H1 (cell line): ENCODE measurements around the gene UQCC5. TPM values are rescaled to one million over a fixed set of nuclear protein-coding genes. Genes with fewer than 3 reads are reported as not detected.
A peak's percentile ranks its signal among the peaks of the same experiment; 100 is the strongest.

ENCODE experiments used
- CTCF ChIA-PET: fragments of 300-600 bp; sonication (Branson Sonifier 250); formaldehyde crosslinking; loops from one replicate; lab custom pipeline; 2021; ENCODE audit not compliant: partially characterized antibody; lab: Charles Lee
- POLR2A ChIA-PET: fragments of 300-600 bp; sonication (Branson Sonifier 250); formaldehyde crosslinking; loops from one replicate; lab custom pipeline; 2021; ENCODE audit warnings: inconsistent platforms; ENCODE audit not compliant: partially characterized antibody; lab: Charles Lee
- DNase-seq, 2 experiments: peaks; one replicate each; pipeline versions ENCODE4 v3.0.0 to v3.0.0-alpha.2; 2010 to 2022; ENCODE audit warnings: low spot score in 2 of 2, low read depth in 1 of 2, mixed read lengths in 1 of 2
- FAIRE-seq: peaks from 2 replicates; lab custom pipeline; 2011; peaks lifted over from hg19 to GRCh38; lab: Jason Lieb, UNC
- H2AFZ ChIP-seq: 2 replicates; pipeline ENCODE4 v1.8.1; 2012; ENCODE audit warnings: low read length, inconsistent platforms
- H2AK5ac ChIP-seq: 2 replicates; pipeline ENCODE4 v1.6.1; 2013; ENCODE audit warnings: low read depth, low read length
- H2BK120ac ChIP-seq: replicated peaks from 2 replicates; pipeline ENCODE3; 2013; ENCODE audit warnings: low read depth, low read length, inconsistent platforms
- H2BK12ac ChIP-seq: 2 replicates; pipeline ENCODE4 v1.6.1; 2013; ENCODE audit warnings: low read depth, low read length
- H2BK15ac ChIP-seq: 2 replicates; pipeline ENCODE4 v1.6.1; 2013; ENCODE audit warnings: low read length
- H2BK20ac ChIP-seq: 2 replicates; pipeline ENCODE4 v1.6.1; 2013; ENCODE audit warnings: low read length
- H2BK5ac ChIP-seq: 2 replicates; pipeline ENCODE4 v1.6.1; 2013; ENCODE audit warnings: low read depth, low read length
- H3K14ac ChIP-seq: 2 replicates; pipeline ENCODE4 v1.6.1; 2013; ENCODE audit warnings: inconsistent platforms; ENCODE audit not compliant: insufficient read length
- H3K18ac ChIP-seq: 2 replicates; pipeline ENCODE4 v1.6.1; 2013; ENCODE audit warnings: low read length; ENCODE audit errors: extremely low read depth
- H3K23ac ChIP-seq: 2 replicates; pipeline ENCODE4 v1.6.1; 2013; ENCODE audit warnings: inconsistent platforms; ENCODE audit not compliant: insufficient read length
- H3K23me2 ChIP-seq: 2 replicates; pipeline ENCODE4 v1.6.1; 2013; ENCODE audit warnings: low read depth, low read length
- H3K27ac ChIP-seq: 2 replicates; pipeline ENCODE4 v1.6.1; 2011; ENCODE audit warnings: low read depth, low read length, inconsistent platforms
- H3K27me3 ChIP-seq, 4 experiments: replicated peaks in 1 of 4; 1 replicate in 1 of 4; 2 replicates in 3 of 4; pipeline versions ENCODE4 v1.6.1 to v1.8.1; 2011 to 2013; ENCODE audit warnings: low read length in 3 of 4, mild to moderate bottlenecking in 3 of 4, inconsistent platforms in 2 of 4, mixed read lengths in 2 of 4, moderate library complexity in 1 of 4; ENCODE audit not compliant: control insufficient read depth in 3 of 4, insufficient read depth in 3 of 4; ENCODE audit errors: extremely low read depth in 1 of 4
- H3K36me3 ChIP-seq, 4 experiments: 2 replicates each; pipeline versions ENCODE4 v1.6.1 to v1.8.1; 2011 to 2013; ENCODE audit warnings: mild to moderate bottlenecking in 4 of 4, low read length in 3 of 4, moderate library complexity in 2 of 4, control low read depth in 1 of 4, inconsistent platforms in 1 of 4; ENCODE audit not compliant: insufficient read depth in 4 of 4, control insufficient read depth in 2 of 4
- H3K4ac ChIP-seq: replicated peaks from 2 replicates; pipeline ENCODE3; 2013; ENCODE audit warnings: low read length, low read depth, mixed read lengths, inconsistent platforms; ENCODE audit not compliant: insufficient read length
- H3K4me1 ChIP-seq, 4 experiments: replicated peaks in 1 of 4; 1 replicate in 1 of 4; 2 replicates in 3 of 4; pipeline versions ENCODE4 v1.6.1 to v1.8.1; 2011 to 2013; ENCODE audit warnings: low read length in 3 of 4, inconsistent platforms in 2 of 4, mixed read lengths in 1 of 4; ENCODE audit not compliant: insufficient read depth in 4 of 4, control insufficient read depth in 3 of 4
- H3K4me2 ChIP-seq, 2 experiments: 2 replicates each; pipeline versions ENCODE4 v1.6.1 to v1.8.1; 2011 to 2013; ENCODE audit warnings: low read depth in 2 of 2, low read length in 2 of 2, control low read depth in 1 of 2, inconsistent platforms in 1 of 2, mild to moderate bottlenecking in 1 of 2; ENCODE audit not compliant: insufficient read depth in 1 of 2
- H3K4me3 ChIP-seq, 4 experiments: fragments of 200-600, 300-600 bp in 1 of 4; sonication (generic), shearing (Covaris generic), sonication (Bioruptor Twin) in 1 of 4; 2 replicates each; pipeline versions ENCODE4 v1.5.1 to v1.8.1; 2011 to 2016; ENCODE audit warnings: low read length in 4 of 4, low read depth in 3 of 4, control low read depth in 2 of 4, inconsistent platforms in 2 of 4, mild to moderate bottlenecking in 2 of 4, mixed read lengths in 1 of 4, moderate library complexity in 1 of 4; ENCODE audit not compliant: insufficient read depth in 2 of 4; ENCODE audit errors: extremely low read depth in 1 of 4
- H3K56ac ChIP-seq: replicated peaks from 2 replicates; pipeline ENCODE3; 2013; ENCODE audit warnings: low read depth, mild to moderate bottlenecking, mixed read lengths, low read length, inconsistent platforms; ENCODE audit not compliant: insufficient read length
- H3K79me1 ChIP-seq: 2 replicates; pipeline ENCODE4 v1.6.1; 2013; ENCODE audit warnings: low read depth, low read length, control low read depth
- H3K79me2 ChIP-seq, 2 experiments: 2 replicates each; pipeline versions ENCODE4 v1.6.1 to v1.8.1; 2012 to 2013; ENCODE audit warnings: low read length in 2 of 2, mild to moderate bottlenecking in 2 of 2, inconsistent platforms in 1 of 2; ENCODE audit not compliant: insufficient read depth in 2 of 2, control insufficient read depth in 1 of 2
- H3K9ac ChIP-seq, 4 experiments: replicated peaks in 1 of 4; 1 replicate in 1 of 4; 2 replicates in 3 of 4; pipeline versions ENCODE4 v1.6.1 to v1.8.1; 2011 to 2013; ENCODE audit warnings: low read depth in 3 of 4, low read length in 3 of 4, control low read depth in 2 of 4, mild to moderate bottlenecking in 2 of 4, moderate library complexity in 2 of 4, inconsistent platforms in 1 of 4; ENCODE audit errors: extremely low read depth in 1 of 4
- H3K9me3 ChIP-seq, 2 experiments: 2 replicates each; pipeline versions ENCODE4 v1.6.1 to v1.8.1; 2012 to 2013; ENCODE audit warnings: mild to moderate bottlenecking in 2 of 2, moderate library complexity in 2 of 2, control low read depth in 1 of 2, inconsistent platforms in 1 of 2, low read depth in 1 of 2, low read length in 1 of 2, mixed read lengths in 1 of 2; ENCODE audit not compliant: insufficient read depth in 2 of 2
- H4K20me1 ChIP-seq, 2 experiments: replicated peaks in 1 of 2; 2 replicates each; pipeline versions ENCODE3 to v1.8.1; 2011 to 2013; ENCODE audit warnings: inconsistent platforms in 2 of 2, low read length in 2 of 2, mild to moderate bottlenecking in 1 of 2; ENCODE audit not compliant: insufficient read depth in 2 of 2, control insufficient read depth in 1 of 2
- H4K5ac ChIP-seq: 2 replicates; pipeline ENCODE4 v1.6.1; 2013; ENCODE audit warnings: low read length, low read depth, mixed read lengths, inconsistent platforms; ENCODE audit not compliant: insufficient read length
- H4K8ac ChIP-seq: 2 replicates; pipeline ENCODE4 v1.8.0; 2013; ENCODE audit warnings: mild to moderate bottlenecking, moderate library complexity, low read length, inconsistent platforms; ENCODE audit not compliant: insufficient read depth; ENCODE audit errors: extremely low read depth
- H4K91ac ChIP-seq: replicated peaks from 2 replicates; pipeline ENCODE3; 2013; ENCODE audit warnings: low read length, mixed read lengths, inconsistent platforms; ENCODE audit not compliant: insufficient read length
- CBX5 ChIP-seq: fragments of 300-800, 300-1000 bp; sonication (generic); IDR thresholded peaks from 2 replicates; pipeline ENCODE4 v1.7.1; 2016; ENCODE audit warnings: antibody characterized with exemption, low read length, low read depth
- RAD21 ChIP-seq, 2 experiments: IDR thresholded peaks in 1 of 2; conservative IDR thresholded peaks in 1 of 2; 2 replicates each; pipeline ENCODE4 v1.6.1; 2011; ENCODE audit warnings: low read depth in 2 of 2, low read length in 2 of 2, improper control_type of control experiment in 1 of 2, inconsistent platforms in 1 of 2, mild to moderate bottlenecking in 1 of 2, moderate library complexity in 1 of 2
- WGBS, 2 experiments: shearing (Covaris generic) in 1 of 2; methylation state at CpG; one replicate each; pipeline versions ENCODE4 v1.1.6 to v1.1.7; 2013 to 2015; ENCODE audit warnings: low lambda C conversion rate in 2 of 2, mixed read lengths in 2 of 2, inconsistent platforms in 1 of 2, low coverage in 1 of 2, missing lambda C conversion rate in 1 of 2; ENCODE audit not compliant: insufficient replicate concordance in 2 of 2, insufficient coverage in 1 of 2, insufficient read length in 1 of 2; ENCODE audit errors: extremely low coverage in 1 of 2, missing lambda C conversion rate in 1 of 2; 5-methylcytosine and 5-hydroxymethylcytosine counted together
- polyA plus RNA-seq, 7 experiments: library from polyadenylated mRNA; depleted of rRNA in 3 of 7; stranded (reverse) in 5 of 7; unstranded in 2 of 7; fragments of >200 nt in 5 of 7; fragments of 200-250 nt in 2 of 7; gene quantifications; 1 replicate in 5 of 7; 2 replicates in 1 of 7; 4 replicates in 1 of 7; pipeline versions ENCODE4 v1.2.1 to v1.2.3, GENCODE V29; 2011 to 2013; ENCODE audit warnings: missing spikeins in 2 of 7, mixed read lengths in 2 of 7
- total RNA-seq: library from RNA; stranded (reverse); fragmentation: NEBNext Ultra II Directional; extraction: Animal tissue kit (Norgen Biotek cat#: 25700); gene quantifications from 2 replicates; pipeline ENCODE4 v1.2.1, GENCODE V29; 2021
- TF ChIP-seq, protein P1 (sequence below): IDR thresholded peaks from 2 replicates; pipeline ENCODE4 v1.6.1; 2012; ENCODE audit warnings: low read length, inconsistent platforms

Gene UQCC5
- total and polyA plus RNA-seq, 2 of the 8 experiments (the other 6 are each of a cell fraction or from before 2014, with no cell fraction given) = 35.0 to 37.7 TPM

DNA sequence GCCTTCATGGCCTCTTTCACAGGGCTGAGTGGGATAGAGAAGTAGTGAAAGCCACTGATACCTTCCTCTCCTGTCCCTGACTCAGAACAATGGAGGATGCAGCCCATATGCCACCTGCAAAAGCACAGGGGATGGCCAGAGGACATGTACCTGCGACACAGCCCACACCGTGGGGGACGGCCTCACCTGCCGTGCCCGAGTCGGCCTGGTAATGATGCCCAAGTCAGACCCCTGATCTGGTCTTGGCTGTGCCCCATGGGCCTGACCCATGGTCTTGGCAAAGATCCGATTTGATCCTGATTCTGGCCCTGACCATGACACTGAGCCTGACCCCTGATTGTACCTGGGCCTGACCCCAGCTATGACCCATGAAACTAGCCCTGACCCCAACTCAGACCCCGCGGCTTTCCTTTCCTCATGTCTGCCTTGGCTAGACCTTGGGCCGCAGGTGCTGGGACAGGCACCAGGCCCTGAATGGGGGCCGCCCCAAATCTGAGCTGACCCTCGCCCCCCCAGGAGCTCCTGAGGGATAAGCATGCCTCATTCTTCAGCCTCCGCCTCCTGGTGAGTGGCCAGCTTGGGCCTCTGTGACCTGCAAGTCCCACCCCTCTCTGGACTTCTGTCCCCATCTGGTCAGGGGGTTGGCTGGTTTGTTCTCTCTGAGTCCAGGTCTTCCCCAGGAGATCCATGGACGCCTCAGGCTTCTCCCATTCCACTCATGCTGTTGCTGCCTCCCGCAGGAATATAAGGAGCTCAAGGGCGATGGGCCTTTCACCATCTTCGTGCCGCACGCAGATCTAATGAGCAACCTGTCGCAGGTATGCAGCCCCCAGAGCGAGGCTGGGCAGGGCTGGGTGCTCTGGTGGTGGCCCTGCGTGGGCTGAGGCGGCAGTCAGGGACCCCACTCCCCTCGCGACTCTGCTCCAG lies 18.3 kb upstream of the UQCC5 start:
- Histone ChIP-seq H4K5ac (no peak overlapping the region), H2BK5ac (peak overlapping the region; percentile 52; the same call in 1 of the 2 replicates), H3K27me3 (peaks cover 0 to 11% (median 4%) of the 10 kb centered on the region in 4 experiments; a peak in 5 of 7 replicates), H2BK120ac (no peak overlapping the region), H3K9me3 (no peaks in the 10 kb centered on the region), H3K14ac (no peak overlapping the region), H2AK5ac (peak overlapping the region; percentile 58; the same call in 1 of the 2 replicates), H3K79me1 (no peaks in the 10 kb centered on the region), H3K4ac (peak overlapping the region; percentile 27), H4K8ac (peak overlapping the region; percentile 91), H3K4me1 (peaks cover 0 to 6% (median 4%) of the 10 kb centered on the region in 4 experiments; a peak in 5 of 7 replicates)
- POLR2A ChIA-PET = interaction anchor here (1.3 to 4.4 kb wide), 6 partner anchors 11 to 60 kb away, joined by 4 to 25 read pairs (median 8); partner anchors contain the start of gene UQCC5
- FAIRE-seq (no peak), DNase-seq (no peak)
- TF ChIP-seq, protein P1, sequence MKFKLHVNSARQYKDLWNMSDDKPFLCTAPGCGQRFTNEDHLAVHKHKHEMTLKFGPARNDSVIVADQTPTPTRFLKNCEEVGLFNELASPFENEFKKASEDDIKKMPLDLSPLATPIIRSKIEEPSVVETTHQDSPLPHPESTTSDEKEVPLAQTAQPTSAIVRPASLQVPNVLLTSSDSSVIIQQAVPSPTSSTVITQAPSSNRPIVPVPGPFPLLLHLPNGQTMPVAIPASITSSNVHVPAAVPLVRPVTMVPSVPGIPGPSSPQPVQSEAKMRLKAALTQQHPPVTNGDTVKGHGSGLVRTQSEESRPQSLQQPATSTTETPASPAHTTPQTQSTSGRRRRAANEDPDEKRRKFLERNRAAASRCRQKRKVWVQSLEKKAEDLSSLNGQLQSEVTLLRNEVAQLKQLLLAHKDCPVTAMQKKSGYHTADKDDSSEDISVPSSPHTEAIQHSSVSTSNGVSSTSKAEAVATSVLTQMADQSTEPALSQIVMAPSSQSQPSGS = no peak
- TF ChIP-seq RAD21 (IDR thresholded peaks at IDR 0.05 in 1 of 2, conservative IDR thresholded peaks at IDR 0.05 in 1 of 2; ENCODE audit: low read depth in 2 of 2, low read length in 2 of 2) (peak in 1 of 2 experiments; percentile 17; a peak in 1 of 4 replicates), CBX5 (no peak)
- TF ChIP-seq, all 59 proteins: peak for 1
- Histone ChIP-seq H2BK15ac (no peak overlapping the region; the same call in 1 of the 2 replicates), H3K36me3 (peaks cover 0 to under 1% (median 0%) of the 10 kb centered on the region in 4 experiments; a peak in 1 of 8 replicates), H3K27ac (no peak overlapping the region), H3K9ac (no peak overlapping the region), H2BK12ac (peak overlapping the region; percentile 43; the same call in 1 of the 2 replicates), H4K20me1 (peaks cover 0 to 7% of the 10 kb centered on the region in 2 experiments), H4K91ac (peak overlapping the region; percentile 11), H3K4me2 (peak overlapping the region; percentile 58 to 89), H2AFZ (peak overlapping the region; percentile 91), H3K18ac (peak overlapping the region; percentile 25; the same call in 1 of the 2 replicates), H3K23me2 (no peaks in the 10 kb centered on the region; the same call in 1 of the 2 replicates), H3K23ac (no peak overlapping the region), H3K56ac (no peak overlapping the region), H3K4me3 (peak overlapping the region; percentile 27 to 60 (median 32); a peak in 7 of 8 replicates), H3K79me2 (no peaks in the 10 kb centered on the region), H2BK20ac (no peak overlapping the region)
- 72% methylated on average over 22 of the region's 25 CpGs; no CpG with 5 or more reads in 1 of the 2 experiments for WGBS, 2 experiments
- CTCF ChIA-PET = interaction anchor here (0.8 to 4.4 kb wide), 11 partner anchors 8 to 133 kb away, joined by 3 to 20 read pairs (median 6); no protein-coding TSS in a partner anchor
